ENCODE results near the gene BMP7.

GRCh38 chr20:57195023-57195422 lies 71.4 kb downstream of the BMP7 start:
- TF ChIP-seq POLR2A (IDR thresholded peaks at IDR 0.05; ENCODE audit: low read depth, low read length) (no peak), POLR2AphosphoS5 (IDR thresholded peaks at IDR 0.05; ENCODE audit: low read depth, low read length) (no peak)
